HL-60 (cell line): ENCODE data around the gene ZDHHC9.

Source experiments
- CTCF ChIP-seq: IDR thresholded peaks from one replicate; pipeline ENCODE4 v1.5.1; 2011; ENCODE audit warnings: low read length, control low read depth, inconsistent platforms; ENCODE audit not compliant: insufficient read depth
- POLR2AphosphoS5 ChIP-seq: IDR thresholded peaks from 2 replicates; pipeline ENCODE4 v1.6.1; 2012; ENCODE audit warnings: low read depth
- REST ChIP-seq: IDR thresholded peaks from 2 replicates; pipeline ENCODE4 v1.6.1; 2012; ENCODE audit warnings: low read depth; ENCODE audit not compliant: insufficient replicate concordance
- SPI1 ChIP-seq: IDR thresholded peaks from 2 replicates; pipeline ENCODE4 v1.6.1; 2012; ENCODE audit warnings: low read depth, mild to moderate bottlenecking, borderline replicate concordance

- TF ChIP-seq CTCF (no peak), POLR2AphosphoS5 (no peak), REST (no peak), SPI1 (no peak)
Measured at GRCh38 chrX:129798888-129799287, 44.8 kb downstream of the ZDHHC9 start.
